PC-9 (cell line): ENCODE data around the gene MBNL2. TPM values are rescaled to one million over a fixed set of nuclear protein-coding genes. Genes with fewer than 3 reads are reported as not detected.

Experiments used
- BruUV-seq: library from RNA; stranded (reverse); fragments of 400-500 nt; replicated peaks from 2 replicates; lab custom pipeline; 2021; lab: Mats Ljungman, UMichigan
- CTCF ChIA-PET: fragments of 300-600 bp; sonication (Branson Sonifier 250); formaldehyde crosslinking; loops from one replicate; lab custom pipeline; 2022; ENCODE audit warnings: antibody characterized with exemption; lab: Charles Lee
- POLR2A ChIA-PET: fragments of 300-600 bp; sonication (Branson Sonifier 250); formaldehyde crosslinking; loops from one replicate; lab custom pipeline; 2022; ENCODE audit warnings: antibody characterized with exemption; ENCODE audit not compliant: unreplicated experiment; lab: Charles Lee
- DNase-seq, 2 experiments: peaks; one replicate each; pipeline versions ENCODE4 v3.0.0 to v3.0.0-alpha.2; 2015 to 2022; ENCODE audit warnings: mixed read lengths in 1 of 2
- H2AFZ ChIP-seq: fragments of 200-600 bp; sonication (generic); 2 replicates; pipeline ENCODE4 v1.8.1; 2017; ENCODE audit warnings: antibody characterized with exemption
- H3F3A ChIP-seq: fragments of 200-600 bp; sonication (generic); 2 replicates; pipeline ENCODE4 v1.8.1; 2017; ENCODE audit warnings: antibody characterized with exemption, mild to moderate bottlenecking, low read depth; ENCODE audit not compliant: insufficient read depth
- H3K27ac ChIP-seq: fragments of 200-600 bp; sonication (generic); 2 replicates; pipeline ENCODE4 v1.6.1; 2016; ENCODE audit warnings: mixed run types
- H3K27me3 ChIP-seq: fragments of 200-600 bp; sonication (generic); 2 replicates; pipeline ENCODE4 v1.6.1; 2016; ENCODE audit warnings: low read depth, mixed run types; ENCODE audit not compliant: insufficient read depth
- H3K36me3 ChIP-seq: fragments of 200-600 bp; sonication (generic); 2 replicates; pipeline ENCODE4 v1.6.1; 2016; ENCODE audit warnings: low read depth, mixed run types
- H3K4me1 ChIP-seq: fragments of 200-600 bp; sonication (generic); replicated peaks from 2 replicates; pipeline ENCODE4 v1.6.1; 2016; ENCODE audit warnings: mixed run types; ENCODE audit not compliant: insufficient read depth
- H3K4me2 ChIP-seq: fragments of 200-600 bp; sonication (generic); 2 replicates; pipeline ENCODE4 v1.6.1; 2017; ENCODE audit warnings: mixed run types
- H3K4me3 ChIP-seq: fragments of 200-600 bp; sonication (generic); 2 replicates; pipeline ENCODE4 v1.6.1; 2016; ENCODE audit warnings: mixed run types
- H3K79me2 ChIP-seq: fragments of 200-600 bp; sonication (generic); 2 replicates; pipeline ENCODE4 v1.6.1; 2017; ENCODE audit warnings: low read depth, mixed run types
- H3K9me2 ChIP-seq: fragments of 200-600 bp; sonication (generic); 2 replicates; pipeline ENCODE4 v1.8.1; 2017; ENCODE audit warnings: mild to moderate bottlenecking; ENCODE audit not compliant: insufficient read depth
- H3K9me3 ChIP-seq: fragments of 200-600 bp; sonication (generic); 2 replicates; pipeline ENCODE4 v1.8.1; 2016; ENCODE audit warnings: low read depth; ENCODE audit not compliant: insufficient read depth
- H4K20me1 ChIP-seq: fragments of 200-600 bp; sonication (generic); 2 replicates; pipeline ENCODE4 v1.8.1; 2017; ENCODE audit not compliant: insufficient read depth
- CTCF ChIP-seq: fragments of 200-600 bp; sonication (generic); conservative IDR thresholded peaks from 2 replicates; pipeline ENCODE4 v1.6.1; 2017; ENCODE audit warnings: mixed run types, antibody characterized with exemption, mild to moderate bottlenecking, moderate library complexity
- EZH2 ChIP-seq: fragments of 200-600 bp; sonication (generic); IDR thresholded peaks from 2 replicates; pipeline ENCODE4 v1.8.0; 2017; ENCODE audit warnings: antibody characterized with exemption, low read depth
- intact Hi-C: fragments of 100-400 bp; cut with micrococcal nuclease; formaldehyde crosslinking; loops from one replicate; pipeline ENCODE4 v1.10.0; 2022; ENCODE audit not compliant: unreplicated experiment
- total RNA-seq: library from RNA; stranded (reverse); gene quantifications from 2 replicates; pipeline ENCODE4 v1.2.3, GENCODE V29; 2021

Gene MBNL2
- total RNA-seq, 1 experiment from 2014 or later, result 91.3 TPM

GRCh38 chr13:97249093-97249795, 27.1 kb downstream of the MBNL2 start:
- BruUV-seq, result no TSS peak
- Histone ChIP-seq H3K36me3 (peaks cover 43% of the 10 kb centered on the region), H3F3A (peaks cover 29% of the 10 kb centered on the region), H4K20me1 (peaks cover 39% of the 10 kb centered on the region), H3K9me2 (no peaks in the 10 kb centered on the region), H3K4me2 (no peak overlapping the region), H3K4me3 (no peak overlapping the region), H3K9me3 (no peaks in the 10 kb centered on the region), H3K27ac (peak overlapping the region; percentile 20; the same call in 1 of the 2 replicates), H3K27me3 (no peaks in the 10 kb centered on the region), H2AFZ (no peak overlapping the region), H3K79me2 (peaks cover 94% of the 10 kb centered on the region), H3K4me1 (peaks cover 39% of the 10 kb centered on the region)
- intact Hi-C loops, result no loop called here
- ChIA-PET CTCF (no interaction called here), POLR2A (no interaction called here)
- DNase-seq, result no peak
- TF ChIP-seq EZH2 (no peak), CTCF (no peak)

GRCh38 chr13:97249796-97250495, 27.8 kb downstream of the MBNL2 start:
- Histone ChIP-seq H3K4me2 (no peak overlapping the region), H2AFZ (no peak overlapping the region), H3F3A (peaks cover 36% of the 10 kb centered on the region), H3K79me2 (peaks cover 94% of the 10 kb centered on the region), H3K9me3 (no peaks in the 10 kb centered on the region), H3K4me3 (no peak overlapping the region), H3K27ac (peak overlapping the region; percentile 20; the same call in 1 of the 2 replicates), H3K9me2 (no peaks in the 10 kb centered on the region), H3K36me3 (peaks cover 37% of the 10 kb centered on the region), H4K20me1 (peaks cover 34% of the 10 kb centered on the region), H3K27me3 (no peaks in the 10 kb centered on the region), H3K4me1 (peaks cover 42% of the 10 kb centered on the region)
- POLR2A ChIA-PET, result interaction anchor here (0.6 kb wide), 2 partner anchors 26 to 28 kb away, joined by 3 to 4 read pairs; partner anchors contain the start of gene MBNL2
- TF ChIP-seq EZH2, result no peak
- no peak for TF ChIP-seq CTCF
- BruUV-seq, result no TSS peak
- CTCF ChIA-PET, result no interaction called here
- intact Hi-C loops, result loop anchor here (10.0 kb wide), 1 partner anchor 215 kb away; no protein-coding TSS in a partner anchor
- DNase-seq, result no peak

GRCh38 chr13:97250560-97250959, 28.4 kb downstream of the MBNL2 start:
- Histone ChIP-seq H3K4me1 (peaks cover 48% of the 10 kb centered on the region), H2AFZ (no peak overlapping the region), H3K27ac (peak overlapping the region; percentile 20), H4K20me1 (peaks cover 28% of the 10 kb centered on the region), H3F3A (peaks cover 43% of the 10 kb centered on the region), H3K36me3 (peaks cover 38% of the 10 kb centered on the region), H3K79me2 (peaks cover 94% of the 10 kb centered on the region), H3K4me2 (no peak overlapping the region), H3K27me3 (no peaks in the 10 kb centered on the region), H3K9me3 (no peaks in the 10 kb centered on the region), H3K9me2 (no peaks in the 10 kb centered on the region), H3K4me3 (no peak overlapping the region)
- CTCF ChIA-PET, result no interaction called here
- POLR2A ChIA-PET, result interaction anchor here (0.6 kb wide), 2 partner anchors 27 to 29 kb away, joined by 3 to 4 read pairs; partner anchors contain the start of gene MBNL2
- DNase-seq, result no peak
- intact Hi-C loops, result loop anchor here (10.0 kb wide), 1 partner anchor 216 kb away; no protein-coding TSS in a partner anchor
- no peak for TF ChIP-seq EZH2
- TF ChIP-seq CTCF, result no peak
- no TSS peak for BruUV-seq
